GM21723 (cell line): ENCODE results near the gene CFC1B.
"Not testable (repeated sequence)": the region's sequence is repeated elsewhere in the genome, so short reads cannot be mapped to it uniquely, and the experiment has no call there.

ENCODE experiments used
- ATAC-seq: cut with Tn5 transposase; IDR thresholded peaks from one replicate; pipeline ENCODE4 v1.9.1; 2021; ENCODE audit warnings: mild to moderate bottlenecking, moderate library complexity; ENCODE audit not compliant: unreplicated experiment

The CFC1B gene

DNA sequence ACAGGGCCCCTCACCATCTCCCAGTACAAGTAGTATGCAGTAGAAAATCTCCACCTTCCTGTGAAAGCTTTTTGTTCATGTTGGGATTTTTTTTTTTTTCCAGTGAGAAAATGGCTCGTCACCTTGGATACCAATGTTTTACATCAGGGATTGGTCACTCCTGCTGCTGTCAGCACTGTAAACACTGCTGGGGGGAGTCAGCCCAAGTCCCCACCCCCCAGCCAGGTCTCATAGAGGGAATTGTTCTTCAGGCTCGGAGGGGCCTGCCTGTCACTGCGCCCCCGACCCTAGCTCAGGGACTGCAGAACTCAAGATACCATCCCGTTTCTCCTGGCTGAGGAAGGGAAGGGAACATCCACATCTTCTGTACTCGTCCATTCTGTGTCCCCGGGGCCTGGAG is at the start of gene CFC1B:
Gene CFC1B, plus strand, starts transcription at position 231 of the 400 bp plus-strand sequence. CDS start 263 bp downstream, outside the sequence.
- not testable (repeated sequence) for ATAC-seq

GRCh38 chr2:130491073-130491472 is 29.9 kb upstream of the CFC1B start:
- ATAC-seq = not testable (repeated sequence)

GRCh38 chr2:130509228-130509627 is 11.8 kb upstream of the CFC1B start, which contains the start of gene POTEI:
TSS of gene POTEI (minus strand) at chr2:130509328. CDS start at chr2:130509235, 93 bp downstream.
- not testable (repeated sequence) for ATAC-seq

GRCh38 chr2:130510807-130511746 is 9.9 kb upstream of the CFC1B start:
- ATAC-seq = not testable (repeated sequence)

GRCh38 chr2:130511747-130512451 is 9.1 kb upstream of the CFC1B start:
- ATAC-seq = not testable (repeated sequence)

- not testable (repeated sequence) for ATAC-seq
These were observed 2.4 kb upstream of the CFC1B start for GRCh38 chr2:130518516-130519106.

GRCh38 chr2:130522390-130522789 is 1.4 kb downstream of the CFC1B start:
- not testable (repeated sequence) for ATAC-seq

- ATAC-seq = not testable (repeated sequence)
These were observed 6.4 kb downstream of the CFC1B start for GRCh38 chr2:130527365-130527967.

DNA sequence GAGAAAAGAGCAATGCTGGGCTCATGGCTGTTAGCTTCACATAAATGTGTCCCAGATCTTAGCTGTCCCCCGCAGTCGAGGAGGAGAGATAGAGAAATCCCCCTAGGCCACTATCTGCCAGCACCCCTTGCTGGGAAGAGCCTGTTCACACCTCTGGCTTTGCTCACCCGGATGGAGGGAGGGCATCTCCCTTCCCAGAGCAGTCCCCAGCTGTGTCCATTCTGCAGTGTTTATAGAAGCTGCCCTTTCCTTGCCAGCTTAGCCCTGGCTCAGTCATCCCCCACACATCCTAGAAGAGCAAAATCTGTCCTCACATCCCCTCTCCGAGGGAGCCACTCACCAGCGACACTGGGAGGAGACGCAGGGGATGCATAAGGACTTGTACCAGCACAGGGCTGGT is 8.5 kb downstream of the CFC1B start:
- ATAC-seq = not testable (repeated sequence)

GRCh38 chr2:130530212-130530611 is 9.2 kb downstream of the CFC1B start:
- not testable (repeated sequence) for ATAC-seq

GRCh38 chr2:130531225-130531624 is 10.2 kb downstream of the CFC1B start:
- peak; percentile 87 for ATAC-seq

DNA sequence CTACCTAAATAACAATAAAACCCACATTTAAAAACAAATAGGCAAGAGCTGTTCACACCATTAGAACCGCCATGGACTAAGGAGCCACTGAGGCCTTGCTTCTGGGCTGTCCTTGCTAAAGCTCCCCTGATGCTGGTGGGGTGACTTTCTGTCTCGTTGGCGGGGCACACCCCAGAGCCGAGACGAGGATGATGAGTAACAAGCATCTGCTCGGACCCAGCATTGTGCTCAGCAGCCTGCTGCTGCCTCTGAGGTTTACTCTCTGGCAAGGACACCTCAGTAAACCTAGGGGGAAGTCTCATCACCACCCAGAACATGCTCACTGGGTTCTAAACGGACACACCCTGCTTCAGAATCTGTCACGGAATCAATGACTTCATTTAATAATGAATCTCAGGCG is 10.7 kb downstream of the CFC1B start:
- ATAC-seq = peak; percentile 48

DNA sequence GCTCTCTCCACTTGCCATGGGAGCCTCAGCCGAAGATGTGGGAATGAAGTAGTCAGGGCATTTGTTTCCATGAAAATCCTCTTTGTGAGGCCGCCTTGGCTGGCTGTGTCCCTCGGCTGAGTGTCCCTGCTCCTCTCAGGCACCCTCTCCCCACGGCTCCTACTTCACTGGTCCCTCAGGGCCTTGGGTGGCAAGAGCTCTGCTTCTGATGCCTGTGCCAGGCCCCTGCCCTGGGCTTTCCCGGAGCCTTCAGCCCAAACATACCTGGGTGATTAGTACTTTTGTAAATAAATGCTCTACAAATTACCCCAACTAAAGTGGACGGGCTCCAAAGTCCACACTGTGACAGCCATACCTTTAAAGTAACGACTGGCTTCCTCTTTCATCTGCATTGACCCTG is 15.6 kb downstream of the CFC1B start:
- not testable (repeated sequence) for ATAC-seq

GRCh38 chr2:130538271-130538670 is 17.2 kb downstream of the CFC1B start:
- ATAC-seq = not testable (repeated sequence)

DNA sequence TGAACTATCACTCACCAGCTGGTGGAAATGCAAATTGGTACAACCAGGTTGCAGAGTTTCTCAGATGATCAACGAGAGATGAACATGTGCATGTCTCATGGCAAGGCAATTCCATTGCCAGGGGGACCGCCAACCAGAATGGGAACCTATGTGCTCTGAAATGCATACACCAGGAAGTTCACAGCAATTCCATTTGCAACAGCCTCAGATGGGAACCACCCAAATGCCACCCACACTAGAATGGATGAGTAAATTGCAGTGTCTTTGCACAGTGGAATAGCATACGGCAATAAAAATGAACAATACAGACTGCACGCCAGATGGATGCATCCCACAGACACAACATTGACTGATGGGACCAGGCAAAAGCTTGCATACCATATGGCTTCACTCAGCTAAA is 21.8 kb downstream of the CFC1B start:
- not testable (repeated sequence) for ATAC-seq

GRCh38 chr2:130543785-130544528 is 22.9 kb downstream of the CFC1B start:
- not testable (repeated sequence) for ATAC-seq

DNA sequence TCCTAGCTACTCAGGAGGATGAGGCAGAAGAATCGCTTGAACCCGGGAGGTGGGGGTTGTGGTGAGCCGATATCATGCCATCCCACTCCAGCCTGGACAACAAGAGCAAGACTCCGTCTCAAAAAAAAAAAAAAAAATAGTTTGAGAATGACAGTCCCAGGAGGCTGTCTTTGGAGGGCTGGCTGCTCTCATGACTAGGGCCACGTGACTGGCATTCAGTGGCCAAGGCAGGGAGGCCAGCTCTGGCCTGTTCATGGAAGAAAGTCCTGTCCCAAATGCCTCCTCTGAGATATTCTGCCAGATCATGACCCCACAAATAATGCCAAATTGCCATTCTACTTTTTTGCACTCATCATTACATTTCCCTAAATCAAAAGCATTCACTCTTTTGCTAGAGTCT is 24.0 kb downstream of the CFC1B start:
- ATAC-seq = not testable (repeated sequence)

- not testable (repeated sequence) for ATAC-seq
These were observed 27.4 kb downstream of the CFC1B start for GRCh38 chr2:130548418-130548817.

DNA sequence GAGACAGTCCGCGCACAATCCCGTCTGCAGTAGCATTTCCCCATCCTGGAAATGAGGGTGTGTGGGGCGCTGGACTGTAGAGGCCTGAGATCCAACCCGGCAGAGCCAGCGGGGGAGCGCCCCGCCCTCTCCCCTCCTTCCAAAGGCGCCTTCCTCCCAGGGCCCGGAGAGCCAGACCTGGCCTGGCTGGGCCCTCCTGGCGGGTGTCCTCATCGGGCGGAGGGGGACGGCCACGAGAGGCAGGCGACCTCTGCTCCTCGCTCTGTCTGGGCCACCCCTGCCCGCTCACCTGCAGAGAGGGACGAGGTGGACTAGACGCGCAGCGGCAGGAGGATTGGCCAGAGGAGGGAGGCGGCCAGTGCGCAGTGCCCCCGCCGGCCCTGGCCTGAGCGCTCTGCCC is 28.5 kb downstream of the CFC1B start:
- ATAC-seq = not testable (repeated sequence)

DNA sequence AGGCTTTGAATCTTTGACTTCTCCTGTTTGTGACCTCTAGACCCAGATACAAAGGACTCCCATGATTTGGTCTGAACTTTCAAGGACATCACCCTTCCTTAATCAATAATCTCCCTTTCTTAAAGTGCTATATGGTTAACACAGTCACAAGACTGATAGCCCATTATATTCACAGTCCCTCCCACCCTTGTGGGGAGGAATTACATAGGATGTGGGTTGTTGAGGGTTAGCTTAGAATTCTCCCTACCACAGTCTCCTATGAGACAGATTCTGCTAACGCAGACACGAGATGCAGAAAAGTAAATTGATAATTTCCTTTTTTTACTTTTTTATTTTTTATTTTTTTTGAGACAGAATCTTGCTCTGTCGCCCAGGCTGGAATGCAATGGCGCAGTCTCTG is 33.2 kb downstream of the CFC1B start:
- ATAC-seq = not testable (repeated sequence)
